A172 (cell line): ENCODE data around the gene ADAM19. TPM values are rescaled to one million over a fixed set of nuclear protein-coding genes. Genes with fewer than 3 reads are reported as not detected.
"Not testable (repeated sequence)": the region's sequence is repeated elsewhere in the genome, so short reads cannot be mapped to it uniquely, and the experiment has no call there.

Experiments
- DNase-seq: peaks from one replicate; pipeline ENCODE4 v3.0.0-alpha.2; 2015; ENCODE audit warnings: low spot score
- total RNA-seq: library from RNA; depleted of rRNA; stranded (reverse); fragments of >200 nt; shearing (Covaris generic); gene quantifications from 2 replicates; pipeline ENCODE4 v1.2.3, GENCODE V29; 2014; rRNA removed

Gene ADAM19
- total RNA-seq, 1 experiment from 2014 or later = 43.1 TPM

GRCh38 chr5:157429920-157430319, 145.7 kb downstream of the ADAM19 start:
- DNase-seq = not testable (repeated sequence)

Other genes starting within 250 kb of the ADAM19 start
- 1.2 and 1.5 TPM in 2 replicates for gene NIPAL4, start 115.6 kb downstream of the ADAM19 start, total RNA-seq
- not detected in 2 replicates for gene SOX30, start 76.7 kb upstream of the ADAM19 start, total RNA-seq
- not detected in 2 replicates for gene C5orf52, start 95.8 kb upstream of the ADAM19 start, total RNA-seq
- 13.2 and 14.8 TPM in 2 replicates for gene THG1L, start 155.6 kb upstream of the ADAM19 start, total RNA-seq
- gene LSM11, start 167.9 kb upstream of the ADAM19 start, total RNA-seq = 6.0 and 8.7 TPM in 2 replicates